Measurements from ENCODE around the gene PHIP.

- TF ChIP-seq POLR2A (IDR thresholded peaks at IDR 0.05) (no peak), CTCF (IDR thresholded peaks at IDR 0.05) (no peak), EP300 (IDR thresholded peaks at IDR 0.05) (no peak), POLR2AphosphoS5 (IDR thresholded peaks at IDR 0.05) (no peak)
These were observed 32.1 kb downstream of the PHIP start for GRCh38 chr6:79045966-79046365.

All from upper lobe of left lung (tissue), 4 donors.